Left cardiac atrium (tissue), 4 donors: ENCODE measurements around the gene SCP2. TPM values are rescaled to one million over a fixed set of nuclear protein-coding genes. Genes with fewer than 3 reads are reported as not detected.
A peak's percentile ranks its signal among the peaks of the same experiment; 100 is the strongest.

Source experiments
- ATAC-seq, 2 donors: fragments of 200-7000 bp; cut with Tn5 transposase; one replicate each; pipeline ENCODE4 v1.9.1; 2020; ENCODE audit warnings: mild to moderate bottlenecking in 2 of 2, moderate library complexity in 2 of 2
- DNase-seq: peaks from one replicate; pipeline ENCODE4 v3.0.0-alpha.2; 2020
- intact Hi-C, 2 donors: fragments of 100-400 bp; cut with DNase I; formaldehyde crosslinking; loops; one replicate each; pipeline versions ENCODE4 v1.14.1 to v1.15.1; 2022 to 2023
- total RNA-seq, 2 donors: library from RNA; stranded (reverse); fragmentation: NEBNext Ultra II Directional; extraction: Animal tissue kit (Norgen Biotek cat#: 25700); gene quantifications; one replicate each; pipeline ENCODE4 v1.2.1, GENCODE V29; 2021
- donor health status: DM: no; HTN: yes; CAD: no.
- donor health status: DM: no; HTN: yes; CAD: no; lungs with severe emphysema.
- donor health status: DM: yes; HTN: yes; CAD: no.
- donor health status: Dilated cardiomyopathy.

SCP2 gene
- total RNA-seq, 2 donors from 2014 or later: 126 to 148 TPM

- intact Hi-C loops: no loop called here
Measured at GRCh38 chr1:53057127-53057526, 130.1 kb downstream of the SCP2 start.

DNA sequence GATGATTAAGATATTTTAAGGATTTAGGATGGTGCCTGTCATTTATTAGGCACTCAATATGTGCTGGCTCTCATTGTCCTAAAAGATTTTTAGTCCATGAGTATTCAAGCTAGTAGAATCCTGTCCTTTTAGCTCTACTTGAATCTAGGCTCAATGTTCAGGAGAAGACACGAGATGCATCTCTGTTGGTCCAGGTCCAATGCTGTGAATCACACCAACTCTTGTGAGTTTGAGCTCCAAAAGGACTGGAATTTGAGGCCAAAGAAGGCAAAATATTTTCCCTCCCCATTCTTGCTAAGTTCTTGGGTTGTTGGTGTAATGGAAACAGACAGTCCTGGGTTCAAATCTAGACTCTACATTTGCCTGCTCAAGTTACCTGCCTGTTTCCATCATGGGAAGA is 133.5 kb downstream of the SCP2 start:
- ATAC-seq (no peak), DNase-seq (no peak)
- intact Hi-C loops: no loop called here

More at GRCh38 chr1:53057127-53057526, 130.1 kb downstream of the SCP2 start:
- no peak for DNase-seq
- ATAC-seq: peak; percentile 35 to 47

GRCh38 chr1:53061123-53061858 is 134.2 kb downstream of the SCP2 start:
- intact Hi-C loops: no loop called here
- peak; percentile 27 to 34 for ATAC-seq

GRCh38 chr1:53061859-53062707 is 135.0 kb downstream of the SCP2 start, which contains the start of gene PODN:
TSS of gene PODN (plus strand) at chr1:53062213. CDS start at chr1:53069856, 7,643 bp downstream.
- DNase-seq (peak; percentile 56), ATAC-seq (peak; percentile 49 to 65)
- intact Hi-C loops: no loop called here

More at GRCh38 chr1:53061123-53061858, 134.2 kb downstream of the SCP2 start:
- peak; percentile 65 for DNase-seq

GRCh38 chr1:53062708-53063591 is 135.9 kb downstream of the SCP2 start:
- ATAC-seq: peak; percentile 9 to 11
- intact Hi-C loops: no loop called here
- no peak for DNase-seq

- no peak for ATAC-seq
- DNase-seq: no peak
- intact Hi-C loops: no loop called here
Measured at GRCh38 chr1:53063744-53064515, 136.9 kb downstream of the SCP2 start.

DNA sequence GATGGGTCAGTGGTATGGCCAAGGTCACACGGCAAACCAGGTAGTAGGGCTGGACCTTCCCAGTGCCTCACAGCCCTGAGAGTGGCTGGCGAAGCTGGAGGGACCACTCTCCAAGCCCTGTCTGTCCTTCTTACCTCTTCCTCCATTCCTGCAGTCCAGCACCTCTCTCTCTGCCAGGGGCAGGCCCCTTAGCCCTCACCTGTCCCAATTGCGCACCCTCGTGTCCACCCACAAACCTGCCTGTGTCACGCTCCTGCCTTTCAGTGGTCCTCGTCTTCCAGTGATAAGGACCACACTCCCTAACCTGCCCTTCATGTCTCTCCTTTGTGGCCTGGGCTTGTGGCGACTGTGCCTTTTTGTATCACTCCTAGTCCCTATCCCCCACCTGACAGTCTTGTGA is 138.3 kb downstream of the SCP2 start:
- ATAC-seq (no peak), DNase-seq (peak; percentile 11)
- intact Hi-C loops: no loop called here

- intact Hi-C loops: no loop called here
- ATAC-seq (peak in 1 of 2 donors; percentile 13), DNase-seq (peak; percentile 34)
Measured at GRCh38 chr1:53066488-53066887, 139.4 kb downstream of the SCP2 start.

DNA sequence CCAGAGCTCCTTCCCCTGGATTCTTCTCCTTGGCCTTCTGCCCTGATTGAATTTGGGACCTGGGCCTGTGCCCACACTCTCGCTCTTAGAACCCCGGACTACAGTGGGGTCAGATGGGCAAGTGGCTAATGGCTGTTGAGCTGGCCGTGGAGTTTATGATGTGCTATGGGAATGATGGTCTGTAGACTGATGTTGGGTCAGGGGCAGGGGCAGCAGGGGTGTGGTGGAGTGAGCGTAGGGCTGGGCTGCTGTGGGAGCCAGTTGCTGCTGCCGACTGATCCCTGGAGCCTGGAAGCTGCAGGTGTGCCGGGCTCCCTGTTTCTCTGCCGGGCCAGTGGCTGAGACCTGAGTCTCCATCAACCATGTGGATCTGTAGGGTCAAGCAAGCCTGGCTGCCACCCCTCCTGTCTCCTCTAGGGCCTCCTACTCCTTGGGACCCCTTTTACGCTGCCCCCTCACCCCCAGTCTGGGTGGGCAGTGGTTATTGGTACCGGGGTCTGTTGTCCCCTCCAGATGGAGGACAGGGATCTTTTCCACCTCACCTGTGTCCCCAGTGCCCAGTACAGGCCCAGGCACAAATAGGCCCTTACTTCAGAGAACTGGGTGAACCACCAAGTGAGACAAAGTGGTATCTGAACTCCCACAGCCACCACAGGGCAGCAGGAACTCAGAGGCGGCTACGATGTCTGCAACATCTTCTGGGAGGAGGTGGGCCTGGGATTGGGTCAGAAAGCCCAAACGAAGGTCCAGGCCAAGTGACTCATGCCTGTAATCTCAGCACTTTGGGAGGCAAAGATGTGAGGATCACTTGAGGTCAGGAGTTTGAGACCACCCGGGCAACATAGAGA is 140.0 kb downstream of the SCP2 start:
- no peak for ATAC-seq
- DNase-seq: peak; percentile 26
- intact Hi-C loops: no loop called here

DNA sequence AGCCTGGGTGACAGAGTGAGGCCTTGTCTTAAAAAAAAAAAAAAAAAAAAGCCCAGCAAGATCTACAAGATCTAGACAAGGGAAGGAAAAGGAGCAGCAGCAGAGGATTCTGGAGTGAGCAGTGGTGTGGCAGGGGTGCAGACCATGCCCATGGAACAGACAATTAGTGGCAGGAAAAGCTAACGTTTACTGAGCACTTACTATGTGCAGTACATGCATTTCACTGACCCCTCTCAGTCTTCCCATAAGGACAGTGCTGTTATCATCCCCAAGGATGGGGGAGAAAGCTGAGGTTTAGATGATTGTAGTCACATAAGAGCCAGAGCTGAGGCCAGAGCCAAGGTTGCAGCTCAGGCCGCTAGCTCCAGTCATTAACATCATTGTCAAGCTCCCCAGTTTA is 140.8 kb downstream of the SCP2 start:
- no peak for ATAC-seq
- intact Hi-C loops: no loop called here
- peak; percentile 2 for DNase-seq

GRCh38 chr1:53068314-53069099 is 141.4 kb downstream of the SCP2 start:
- ATAC-seq (no peak), DNase-seq (peak; percentile 8)
- intact Hi-C loops: no loop called here

GRCh38 chr1:53069265-53069662 is 142.2 kb downstream of the SCP2 start:
- no peak for ATAC-seq
- intact Hi-C loops: no loop called here
- DNase-seq: peak; percentile 8

- intact Hi-C loops: no loop called here
- DNase-seq (peak; percentile 15), ATAC-seq (no peak)
Measured at GRCh38 chr1:53069663-53070327, 142.7 kb downstream of the SCP2 start.

GRCh38 chr1:53070621-53071020 is 143.5 kb downstream of the SCP2 start:
- peak; percentile 16 for DNase-seq

GRCh38 chr1:53071167-53071865 is 144.2 kb downstream of the SCP2 start:
- no peak for ATAC-seq
- intact Hi-C loops: no loop called here
- peak; percentile 5 for DNase-seq

More at GRCh38 chr1:53070621-53071020, 143.5 kb downstream of the SCP2 start:
- ATAC-seq: no peak
- intact Hi-C loops: no loop called here

GRCh38 chr1:53071915-53072314 is 144.8 kb downstream of the SCP2 start:
- no peak for DNase-seq
- ATAC-seq: no peak
- intact Hi-C loops: no loop called here
